HFFc6 (cell line): Measurements from ENCODE around the gene MAPKBP1. TPM values are rescaled to one million over a fixed set of nuclear protein-coding genes. Genes with fewer than 3 reads are reported as not detected.

Experiments used
- DNase-seq: peaks from one replicate; pipeline ENCODE4 v3.0.0-alpha.2; 2018
- H3K27ac Mint-ChIP-seq: 2 replicates; pipeline ENCODE4 v1.8.0; 2020; ENCODE audit warnings: mild to moderate bottlenecking, mixed read lengths
- H3K27me3 Mint-ChIP-seq: 2 replicates; pipeline ENCODE4 v1.8.0; 2021; ENCODE audit warnings: mild to moderate bottlenecking, moderate library complexity, mixed read lengths; ENCODE audit not compliant: insufficient read depth
- H3K36me3 Mint-ChIP-seq: 2 replicates; pipeline ENCODE4 v1.8.0; 2021; ENCODE audit warnings: low read depth, mixed read lengths
- H3K4me1 Mint-ChIP-seq: 2 replicates; pipeline ENCODE4 v1.8.0; 2020; ENCODE audit warnings: low read depth, mixed read lengths
- H3K4me3 Mint-ChIP-seq: 2 replicates; pipeline ENCODE4 v1.8.0; 2020; ENCODE audit warnings: mild to moderate bottlenecking, moderate library complexity, mixed read lengths
- H3K9me3 Mint-ChIP-seq: 2 replicates; pipeline ENCODE4 v1.8.0; 2020; ENCODE audit warnings: mild to moderate bottlenecking, mixed read lengths
- total RNA-seq, 6 experiments: library from RNA; stranded (reverse); fragmentation: NEBNext Ultra II Directional; extraction: Animal tissue kit (Norgen Biotek cat#: 25700); gene quantifications; 2 replicates in 1 of 6; 3 replicates in 5 of 6; pipeline ENCODE4 v1.2.3, GENCODE V29; 2021
- TF ChIP-seq, protein P1 (sequence below): fragments of 200-600 bp; sonication (generic); IDR thresholded peaks from 2 replicates; pipeline ENCODE4 v1.5.0; 2021; ENCODE audit warnings: antibody characterized with exemption, mild to moderate bottlenecking

Gene MAPKBP1
- total RNA-seq, 6 experiments from 2014 or later, result 15.7 to 22.4 (median 18.1) TPM

DNA sequence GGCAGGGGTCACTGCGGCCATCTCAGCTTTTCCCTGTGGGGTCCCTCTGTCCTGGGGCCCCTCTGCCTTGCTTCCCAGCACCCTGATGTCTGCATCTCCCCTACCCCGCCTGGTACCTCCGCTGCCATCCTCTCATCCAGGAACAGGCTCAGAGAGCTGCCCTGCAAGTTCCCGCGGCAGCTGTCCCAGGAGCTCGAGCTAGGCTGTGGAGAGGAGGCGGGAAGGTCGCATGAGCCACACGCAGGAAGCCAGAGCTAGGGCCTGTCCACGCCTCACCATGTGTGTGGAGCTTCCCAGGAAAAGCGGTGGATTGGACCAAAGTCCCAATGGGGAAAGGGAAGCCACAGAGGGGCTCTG is 76.9 kb downstream of the MAPKBP1 start:
- no peaks in the 10 kb centered on the region for H3K9me3 Mint-ChIP-seq
- TF ChIP-seq, protein P1, sequence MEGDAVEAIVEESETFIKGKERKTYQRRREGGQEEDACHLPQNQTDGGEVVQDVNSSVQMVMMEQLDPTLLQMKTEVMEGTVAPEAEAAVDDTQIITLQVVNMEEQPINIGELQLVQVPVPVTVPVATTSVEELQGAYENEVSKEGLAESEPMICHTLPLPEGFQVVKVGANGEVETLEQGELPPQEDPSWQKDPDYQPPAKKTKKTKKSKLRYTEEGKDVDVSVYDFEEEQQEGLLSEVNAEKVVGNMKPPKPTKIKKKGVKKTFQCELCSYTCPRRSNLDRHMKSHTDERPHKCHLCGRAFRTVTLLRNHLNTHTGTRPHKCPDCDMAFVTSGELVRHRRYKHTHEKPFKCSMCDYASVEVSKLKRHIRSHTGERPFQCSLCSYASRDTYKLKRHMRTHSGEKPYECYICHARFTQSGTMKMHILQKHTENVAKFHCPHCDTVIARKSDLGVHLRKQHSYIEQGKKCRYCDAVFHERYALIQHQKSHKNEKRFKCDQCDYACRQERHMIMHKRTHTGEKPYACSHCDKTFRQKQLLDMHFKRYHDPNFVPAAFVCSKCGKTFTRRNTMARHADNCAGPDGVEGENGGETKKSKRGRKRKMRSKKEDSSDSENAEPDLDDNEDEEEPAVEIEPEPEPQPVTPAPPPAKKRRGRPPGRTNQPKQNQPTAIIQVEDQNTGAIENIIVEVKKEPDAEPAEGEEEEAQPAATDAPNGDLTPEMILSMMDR, result no peak
- H3K36me3 Mint-ChIP-seq, result peaks cover 5% of the 10 kb centered on the region
- H3K27me3 Mint-ChIP-seq, result peaks cover 4% of the 10 kb centered on the region; the same call in 1 of the 2 replicates
- DNase-seq, result no peak
- no peak overlapping the region for H3K4me3 Mint-ChIP-seq
- H3K27ac Mint-ChIP-seq, result no peak overlapping the region
- no peaks in the 10 kb centered on the region for H3K4me1 Mint-ChIP-seq

DNA sequence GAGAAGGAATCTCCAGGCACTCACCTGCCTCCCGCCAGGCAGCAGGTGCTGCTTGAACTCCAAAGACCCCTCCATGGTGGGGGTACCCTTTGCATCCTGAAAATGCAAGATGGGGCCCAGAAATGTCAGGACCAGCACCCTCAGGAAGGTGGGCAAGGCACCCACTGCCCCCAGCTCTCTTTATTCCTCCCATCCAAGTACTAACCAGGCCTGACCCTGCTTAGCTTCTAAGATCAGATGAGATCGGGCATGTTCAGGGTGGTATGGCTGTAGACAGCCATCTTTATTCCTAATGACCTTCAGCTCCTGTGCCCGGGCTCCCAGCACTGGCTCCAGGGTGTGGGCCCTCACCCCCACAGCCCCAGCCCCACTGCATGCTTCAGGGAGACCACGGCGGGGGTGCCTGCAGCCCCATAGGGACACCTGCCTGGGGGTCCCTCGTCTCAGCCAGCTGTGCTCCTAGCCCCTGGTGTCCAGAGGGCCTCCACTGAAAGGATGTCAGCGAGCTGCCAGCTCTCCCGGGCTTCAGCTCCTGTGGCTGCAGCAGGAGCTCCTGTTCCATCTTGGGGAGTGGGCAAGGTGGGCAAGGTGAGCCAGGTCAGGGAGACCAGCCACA is 77.6 kb downstream of the MAPKBP1 start:
- Mint-ChIP-seq H3K4me3 (no peak overlapping the region), H3K4me1 (no peaks in the 10 kb centered on the region), H3K27me3 (peaks cover 4% of the 10 kb centered on the region; the same call in 1 of the 2 replicates), H3K27ac (no peak overlapping the region), H3K9me3 (no peaks in the 10 kb centered on the region), H3K36me3 (peaks cover 5% of the 10 kb centered on the region; the same call in 1 of the 2 replicates)
- TF ChIP-seq, protein P1, result no peak
- DNase-seq, result no peak

DNA sequence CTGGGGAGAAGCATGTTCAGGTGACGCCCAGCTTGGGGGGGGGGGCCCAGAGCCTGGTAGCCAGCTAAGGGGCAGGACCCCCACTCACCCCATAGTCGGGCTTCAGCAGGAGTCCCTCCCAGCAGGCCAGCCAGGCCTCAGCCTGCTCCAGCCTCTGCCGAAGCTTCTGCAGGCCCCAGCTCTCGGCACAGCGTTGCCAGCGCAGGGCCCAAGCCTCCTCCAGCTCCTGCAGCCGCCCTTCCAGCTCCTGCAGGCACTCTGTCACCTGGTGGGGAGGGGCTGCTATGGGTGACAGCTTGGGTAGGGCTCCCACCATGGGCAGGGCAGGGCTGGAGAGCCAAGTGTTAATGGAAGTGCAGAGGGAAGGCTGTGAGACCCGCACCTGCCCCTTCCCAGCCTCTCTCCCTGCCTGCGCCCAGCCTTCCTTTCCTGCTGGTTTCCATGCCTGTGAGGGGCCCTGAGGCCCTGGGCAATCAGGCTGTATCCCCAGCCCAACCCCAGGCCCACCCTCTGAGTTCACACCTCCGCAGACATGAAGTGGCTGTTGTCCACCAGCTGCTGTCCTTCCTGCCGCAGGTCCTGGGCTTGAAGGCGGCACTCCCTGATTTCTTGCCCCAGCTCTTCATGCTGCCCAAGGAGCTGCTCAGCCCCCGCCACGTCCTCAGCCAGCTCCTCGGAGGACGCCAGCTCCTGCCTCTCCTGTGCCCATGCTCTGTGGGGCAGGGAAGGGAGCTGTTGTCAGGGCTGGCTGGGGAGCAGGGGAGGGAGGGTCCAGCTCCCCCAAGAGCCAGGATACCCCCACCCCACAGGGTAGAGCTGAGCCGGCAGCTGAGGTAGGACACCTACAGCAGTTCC is 78.7 kb downstream of the MAPKBP1 start:
- H3K27me3 Mint-ChIP-seq, result peaks cover 4% of the 10 kb centered on the region; the same call in 1 of the 2 replicates
- H3K36me3 Mint-ChIP-seq, result peaks cover 5% of the 10 kb centered on the region; the same call in 1 of the 2 replicates
- no peak for DNase-seq
- H3K9me3 Mint-ChIP-seq, result no peaks in the 10 kb centered on the region
- H3K4me1 Mint-ChIP-seq, result no peaks in the 10 kb centered on the region
- TF ChIP-seq, protein P1, result no peak
- no peak overlapping the region for H3K4me3 Mint-ChIP-seq
- no peak overlapping the region for H3K27ac Mint-ChIP-seq

DNA sequence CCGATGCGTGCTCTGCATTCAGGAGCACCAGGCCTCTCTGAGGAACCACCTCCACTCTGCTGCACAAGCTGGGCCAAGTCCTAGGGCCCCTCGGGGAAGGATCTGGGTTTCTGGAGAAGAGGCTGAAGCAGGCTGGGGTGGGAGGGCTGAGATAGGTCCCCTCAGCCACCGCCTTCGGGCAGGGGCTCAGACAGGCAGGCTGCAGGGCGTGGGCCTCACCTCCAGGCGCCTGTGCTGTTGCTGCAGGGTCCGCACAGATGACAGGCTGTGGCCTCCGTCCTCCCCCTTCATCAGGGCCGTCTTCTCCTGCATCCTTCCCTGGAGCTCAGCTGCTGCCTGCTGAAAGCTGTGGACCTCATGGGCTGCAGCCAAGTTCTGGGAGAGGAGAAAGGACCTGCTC is 79.5 kb downstream of the MAPKBP1 start:
- no peaks in the 10 kb centered on the region for H3K9me3 Mint-ChIP-seq
- H3K36me3 Mint-ChIP-seq, result no peaks in the 10 kb centered on the region
- H3K27ac Mint-ChIP-seq, result no peak overlapping the region
- DNase-seq, result no peak
- peaks cover 7% of the 10 kb centered on the region; the same call in 1 of the 2 replicates for H3K27me3 Mint-ChIP-seq
- H3K4me3 Mint-ChIP-seq, result no peak overlapping the region
- TF ChIP-seq, protein P1, result no peak
- no peaks in the 10 kb centered on the region for H3K4me1 Mint-ChIP-seq

DNA sequence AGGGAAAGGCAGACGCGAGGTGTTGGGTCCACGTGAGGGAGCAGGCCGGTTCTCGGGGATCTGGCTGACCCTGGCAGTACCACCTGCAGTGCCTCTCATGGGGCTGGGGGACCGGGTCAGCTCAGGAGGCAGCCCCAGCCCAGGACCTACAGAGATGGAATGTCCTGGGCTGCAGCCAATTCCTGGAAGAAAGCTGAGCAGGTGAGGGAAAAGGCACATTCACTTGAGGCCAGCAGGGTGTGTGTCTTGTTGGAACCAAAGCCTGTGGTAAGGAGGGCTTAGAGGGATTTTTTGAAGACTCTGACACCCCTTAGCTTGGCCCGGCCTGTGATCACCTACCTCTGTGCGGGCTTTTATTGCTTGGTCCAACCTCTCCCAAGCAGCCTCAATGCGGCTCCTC is 80.2 kb downstream of the MAPKBP1 start:
- H3K4me1 Mint-ChIP-seq, result no peaks in the 10 kb centered on the region
- no peaks in the 10 kb centered on the region for H3K36me3 Mint-ChIP-seq
- H3K4me3 Mint-ChIP-seq, result no peak overlapping the region
- H3K27me3 Mint-ChIP-seq, result peaks cover 7% of the 10 kb centered on the region; the same call in 1 of the 2 replicates
- no peak for DNase-seq
- no peak overlapping the region for H3K27ac Mint-ChIP-seq
- TF ChIP-seq, protein P1, result no peak
- H3K9me3 Mint-ChIP-seq, result no peaks in the 10 kb centered on the region
